Neutrophil (primary cell): ENCODE measurements around the gene RARG.
"Not testable (repeated sequence)": the region's sequence is repeated elsewhere in the genome, so short reads cannot be mapped to it uniquely, and the experiment has no call there.

ENCODE experiments used
- H3K27ac ChIP-seq: fragments of 200-600 bp; sonication (generic); 2 replicates; pipeline ENCODE4 v1.5.1; 2016; ENCODE audit warnings: mild to moderate bottlenecking, moderate library complexity
- H3K27me3 ChIP-seq: fragments of 200-600 bp; sonication (generic); 2 replicates; pipeline ENCODE4 v1.6.0; 2016; ENCODE audit warnings: mild to moderate bottlenecking
- H3K36me3 ChIP-seq: fragments of 200-600 bp; sonication (generic); 2 replicates; pipeline ENCODE4 v1.5.1; 2017
- H3K4me1 ChIP-seq, 2 experiments: fragments of 200-600 bp in 1 of 2; sonication (generic) in 1 of 2; 1 replicate in 1 of 2; 2 replicates in 1 of 2; pipeline versions ENCODE4 v1.5.1 to v1.6.1; 2013 to 2016; ENCODE audit warnings: low read depth in 1 of 2, low read length in 1 of 2, mild to moderate bottlenecking in 1 of 2, moderate library complexity in 1 of 2; ENCODE audit not compliant: control insufficient read depth in 1 of 2, insufficient read depth in 1 of 2
- H3K4me3 ChIP-seq, 2 experiments: fragments of 200-600 bp in 1 of 2; sonication (generic) in 1 of 2; 1 replicate in 1 of 2; 2 replicates in 1 of 2; pipeline ENCODE4 v1.5.1; 2013 to 2016; ENCODE audit warnings: low read depth in 1 of 2, low read length in 1 of 2, mild to moderate bottlenecking in 1 of 2, moderate library complexity in 1 of 2
- H3K9me3 ChIP-seq: fragments of 200-600 bp; sonication (generic); 2 replicates; pipeline ENCODE4 v1.5.1; 2016
- TF ChIP-seq, protein P1 (sequence below): fragments of 200-600 bp; sonication (generic); IDR thresholded peaks from 2 replicates; pipeline ENCODE4 v1.5.1; 2016; ENCODE audit warnings: antibody characterized with exemption

Gene RARG

DNA sequence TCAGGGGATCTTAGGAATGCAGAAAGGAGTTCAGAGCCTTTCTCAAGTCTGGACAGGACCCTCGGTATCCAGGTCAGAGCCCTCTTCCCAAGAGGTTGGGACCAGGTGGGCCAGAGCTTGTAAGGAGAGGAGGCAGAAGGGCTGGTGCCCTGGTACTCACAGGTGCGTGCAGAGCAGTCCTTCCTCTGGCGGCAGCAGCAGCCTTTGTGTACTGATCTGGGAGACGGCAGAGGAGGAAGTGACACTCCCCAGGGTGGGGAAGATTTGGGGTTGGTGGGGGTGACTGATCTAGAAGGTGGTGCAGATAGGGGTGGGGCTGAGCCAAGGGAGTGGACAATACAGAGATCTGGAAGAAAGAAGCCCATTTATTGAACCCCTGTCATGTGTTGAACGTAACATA lies 25.0 kb downstream of the RARG start, which contains the start of gene ITGB7:
Gene ITGB7 (minus strand): TSS at position 210 of the 400 bp plus-strand sequence. CDS start 6,808 bp downstream, outside the sequence.
- H3K27ac ChIP-seq, result peak within 1 kb of the TSS; percentile 90
- H3K4me1 ChIP-seq, result peaks cover 18 to 37% of the 10 kb centered on the region in 2 experiments
- H3K4me3 ChIP-seq, result no peak within 1 kb of the TSS
- H3K36me3 ChIP-seq, result no peaks in the 10 kb centered on the region
- TF ChIP-seq, protein P1, sequence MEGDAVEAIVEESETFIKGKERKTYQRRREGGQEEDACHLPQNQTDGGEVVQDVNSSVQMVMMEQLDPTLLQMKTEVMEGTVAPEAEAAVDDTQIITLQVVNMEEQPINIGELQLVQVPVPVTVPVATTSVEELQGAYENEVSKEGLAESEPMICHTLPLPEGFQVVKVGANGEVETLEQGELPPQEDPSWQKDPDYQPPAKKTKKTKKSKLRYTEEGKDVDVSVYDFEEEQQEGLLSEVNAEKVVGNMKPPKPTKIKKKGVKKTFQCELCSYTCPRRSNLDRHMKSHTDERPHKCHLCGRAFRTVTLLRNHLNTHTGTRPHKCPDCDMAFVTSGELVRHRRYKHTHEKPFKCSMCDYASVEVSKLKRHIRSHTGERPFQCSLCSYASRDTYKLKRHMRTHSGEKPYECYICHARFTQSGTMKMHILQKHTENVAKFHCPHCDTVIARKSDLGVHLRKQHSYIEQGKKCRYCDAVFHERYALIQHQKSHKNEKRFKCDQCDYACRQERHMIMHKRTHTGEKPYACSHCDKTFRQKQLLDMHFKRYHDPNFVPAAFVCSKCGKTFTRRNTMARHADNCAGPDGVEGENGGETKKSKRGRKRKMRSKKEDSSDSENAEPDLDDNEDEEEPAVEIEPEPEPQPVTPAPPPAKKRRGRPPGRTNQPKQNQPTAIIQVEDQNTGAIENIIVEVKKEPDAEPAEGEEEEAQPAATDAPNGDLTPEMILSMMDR, result no peak
- H3K9me3 ChIP-seq, result no peaks in the 10 kb centered on the region
- H3K27me3 ChIP-seq, result no peaks in the 10 kb centered on the region

DNA sequence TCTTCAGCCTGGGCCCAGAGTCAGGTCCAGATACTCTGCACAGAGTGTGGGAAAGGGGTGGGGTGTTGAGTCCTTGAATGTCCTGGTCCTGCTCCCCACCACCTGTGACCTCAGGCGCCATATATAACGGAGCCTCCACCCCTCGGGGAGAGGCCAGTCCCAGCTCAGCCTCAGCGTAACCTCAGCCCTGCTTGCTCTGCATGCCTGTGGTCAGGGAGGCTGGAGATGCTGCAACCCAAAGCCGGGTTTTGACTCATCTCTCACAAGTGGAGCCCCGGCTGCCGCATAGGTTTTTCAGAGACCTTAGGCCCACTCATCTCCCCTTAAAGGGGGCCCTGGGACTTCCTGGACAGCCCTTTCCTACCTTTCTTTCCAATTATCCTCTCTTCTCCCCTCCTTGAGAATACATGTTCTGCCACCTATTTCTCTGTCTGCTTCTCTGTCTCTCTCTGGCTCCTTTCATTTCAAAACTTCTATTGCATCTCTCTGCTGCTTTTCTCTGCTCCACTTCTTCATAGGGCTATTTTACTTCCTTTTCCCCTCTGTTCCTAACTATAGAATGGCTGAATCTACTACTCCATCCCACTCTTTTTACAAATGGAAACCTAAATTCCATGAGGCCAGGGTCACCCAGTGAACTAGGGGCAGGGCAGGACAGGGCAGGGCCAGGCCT lies 26.1 kb downstream of the RARG start:
- Histone ChIP-seq H3K4me1 (peaks cover 18 to 37% of the 10 kb centered on the region in 2 experiments), H3K27me3 (peaks cover 7% of the 10 kb centered on the region), H3K27ac (no peak overlapping the region), H3K36me3 (no peaks in the 10 kb centered on the region), H3K9me3 (no peaks in the 10 kb centered on the region), H3K4me3 (no peak overlapping the region)
- TF ChIP-seq, protein P1, result no peak

- Histone ChIP-seq H3K9me3 (no peaks in the 10 kb centered on the region), H3K27ac (no peak overlapping the region), H3K4me1 (peaks cover 12 to 25% of the 10 kb centered on the region in 2 experiments), H3K27me3 (peaks cover 12% of the 10 kb centered on the region), H3K4me3 (no peak overlapping the region), H3K36me3 (no peaks in the 10 kb centered on the region)
- TF ChIP-seq, protein P1, result no peak
These were observed 27.7 kb downstream of the RARG start for GRCh38 chr12:53204351-53204750.

DNA sequence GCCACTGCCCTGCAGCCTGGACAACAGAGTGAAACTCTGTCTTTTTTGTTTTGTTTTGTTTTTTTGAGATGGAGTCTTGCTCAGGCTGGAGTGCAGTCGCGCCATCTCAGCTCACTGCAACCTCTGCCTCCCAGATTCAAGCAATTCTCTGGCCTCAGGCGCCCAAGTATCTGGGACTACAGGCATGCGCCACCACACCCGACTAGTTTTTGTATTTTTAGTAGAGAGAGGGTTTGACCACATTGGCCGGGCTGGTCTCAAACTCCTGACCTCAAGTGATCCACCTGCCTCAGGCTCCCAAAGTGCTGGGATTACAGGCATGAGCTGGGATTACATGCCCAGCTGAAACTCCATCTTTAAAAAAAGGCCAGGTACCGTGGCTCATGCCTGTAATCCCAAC lies 29.7 kb downstream of the RARG start:
- H3K9me3 ChIP-seq, H3K4me3 ChIP-seq, H3K36me3 ChIP-seq, H3K27ac ChIP-seq: not testable (repeated sequence)
- Histone ChIP-seq H3K4me1 (peaks cover 4 to 14% of the 10 kb centered on the region in 2 experiments), H3K27me3 (peaks cover 32% of the 10 kb centered on the region)

- TF ChIP-seq, protein P1, result no peak
- no peaks in the 10 kb centered on the region for H3K36me3 ChIP-seq
- H3K27ac ChIP-seq, result no peak overlapping the region
- H3K9me3 ChIP-seq, result no peaks in the 10 kb centered on the region
- H3K4me3 ChIP-seq, result no peak overlapping the region
- peaks cover 4 to 8% of the 10 kb centered on the region in 2 experiments for H3K4me1 ChIP-seq
- peaks cover 39% of the 10 kb centered on the region for H3K27me3 ChIP-seq
These were observed 30.4 kb downstream of the RARG start for GRCh38 chr12:53201639-53202038.

DNA sequence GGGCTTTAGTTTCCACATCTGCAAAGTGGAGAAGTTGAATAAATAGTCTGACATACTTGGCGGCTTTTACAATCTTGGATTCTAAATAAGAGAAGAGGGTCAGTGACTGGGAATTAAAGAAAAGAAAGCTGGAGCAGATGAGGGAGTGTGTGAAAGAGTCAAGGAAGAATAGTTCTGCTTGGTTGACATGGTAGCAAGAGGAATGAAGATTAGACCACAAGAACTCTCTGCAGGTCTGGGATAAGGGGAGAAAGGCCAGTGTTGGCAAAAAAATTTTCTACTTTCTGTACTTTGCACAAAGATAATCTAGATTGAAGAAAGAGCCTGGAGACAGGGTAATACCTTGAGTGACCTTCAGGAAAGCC lies 30.9 kb downstream of the RARG start:
- Histone ChIP-seq H3K4me1 (peaks cover 4 to 8% of the 10 kb centered on the region in 2 experiments), H3K9me3 (no peaks in the 10 kb centered on the region), H3K27ac (no peak overlapping the region), H3K4me3 (no peak overlapping the region), H3K27me3 (peaks cover 43% of the 10 kb centered on the region), H3K36me3 (no peaks in the 10 kb centered on the region)
- TF ChIP-seq, protein P1, result no peak
